K562 (cell line): ENCODE results near the gene PKHD1. TPM values are rescaled to one million over a fixed set of nuclear protein-coding genes. Genes with fewer than 3 reads are reported as not detected.

ENCODE experiments used
- ZBTB40 ChIP-seq, 2 experiments: fragments of 450-650 bp in 1 of 2; sonication (generic) in 1 of 2; formaldehyde crosslinking in 1 of 2; IDR thresholded peaks; 2 replicates each; pipeline versions ENCODE4 v1.7.1 to v1.9.0; 2016 to 2022; ENCODE audit warnings: inconsistent platforms in 1 of 2, mild to moderate bottlenecking in 1 of 2, missing genetic modification reagents in 1 of 2
- polyA plus RNA-seq, 8 experiments: library from polyadenylated mRNA; depleted of rRNA in 4 of 8; stranded (reverse) in 5 of 8; unstranded in 3 of 8; fragments of >200 nt; fragmentation: Nextera tagmentation in 2 of 8; fragmentation: Illumina TruSeq in 1 of 8; extraction: Ambion mirVana in 2 of 8; extraction: Trizol in 1 of 8; gene quantifications; 2 replicates each; pipeline versions ENCODE4 v1.2.1 to v1.2.3, GENCODE V29; 2011 to 2014; ENCODE audit warnings: inconsistent platforms in 1 of 8, missing spikeins in 1 of 8
- total RNA-seq, 7 experiments: library from RNA; depleted of rRNA in 6 of 7; stranded (reverse); fragments of >200 nt in 6 of 7; fragmentation: Illumina TruSeq in 2 of 7; extraction: Trizol in 2 of 7; gene quantifications; 2 replicates each; pipeline versions ENCODE4 v1.2.1 to v1.2.3, GENCODE V29; 2011 to 2021; ENCODE audit warnings: low replicate concordance in 1 of 7

Gene PKHD1
- total and polyA plus RNA-seq, 9 of the 15 experiments (the other 6 are each of a cell fraction or from before 2014, with no cell fraction given) = 0.01 to 0.04 (median 0.01) TPM; not detected in 6

- no peak for TF ChIP-seq ZBTB40 (IDR thresholded peaks at IDR 0.05)
- TF ChIP-seq ZBTB40 (CRISPR knock-in tag; IDR thresholded peaks at IDR 0.05) = no peak
Measured at GRCh38 chr6:52074716-52075115, 12.7 kb downstream of the PKHD1 start (continued).
